GM12878 (cell line): Measurements from ENCODE around the gene SNX22. TPM values are rescaled to one million over a fixed set of nuclear protein-coding genes. Genes with fewer than 3 reads are reported as not detected.

Experiments used
- CUX1 ChIP-seq: IDR thresholded peaks from 2 replicates; pipeline ENCODE4 v1.6.1; 2012; ENCODE audit warnings: improper control_type of control experiment, low read depth, low read length; ENCODE audit not compliant: insufficient replicate concordance
- HDAC2 ChIP-seq: fragments of 200-600 bp; sonication (generic); IDR thresholded peaks from 2 replicates; pipeline ENCODE4 v1.6.1; 2017
- LARP7 ChIP-seq: fragments of 450-650 bp; IDR thresholded peaks from 2 replicates; pipeline ENCODE4 v1.6.1; 2017; ENCODE audit warnings: mild to moderate bottlenecking
- NFIC ChIP-seq: IDR thresholded peaks from 2 replicates; pipeline ENCODE4 v1.6.1; 2012; ENCODE audit warnings: low read depth, mild to moderate bottlenecking, inconsistent platforms, low read length, moderate library complexity
- NFXL1 ChIP-seq: fragments of 450-650 bp; IDR thresholded peaks from 2 replicates; pipeline ENCODE4 v1.6.1; 2017; ENCODE audit warnings: antibody characterized with exemption, mild to moderate bottlenecking, borderline replicate concordance
- PRDM15 ChIP-seq: fragments of 450-650 bp; formaldehyde crosslinking; IDR thresholded peaks from 2 replicates; pipeline ENCODE4 v1.4.0; 2020; ENCODE audit warnings: mild to moderate bottlenecking, moderate library complexity
- REST ChIP-seq: IDR thresholded peaks from 2 replicates; pipeline ENCODE4 v1.6.1; 2012; ENCODE audit warnings: mild to moderate bottlenecking, low read depth, low read length
- SIN3A ChIP-seq: IDR thresholded peaks from 2 replicates; pipeline ENCODE4 v1.6.1; 2012; ENCODE audit warnings: low read depth, low read length, improper control_type of control experiment
- TBL1XR1 ChIP-seq: IDR thresholded peaks from 2 replicates; pipeline ENCODE4 v1.6.1; 2012; ENCODE audit warnings: low read depth, low read length, improper control_type of control experiment
- WRNIP1 ChIP-seq: IDR thresholded peaks from 2 replicates; pipeline ENCODE4 v1.6.1; 2011; ENCODE audit warnings: low read depth, low read length, improper control_type of control experiment, borderline replicate concordance
- YBX1 ChIP-seq: fragments of 450-650 bp; IDR thresholded peaks from 2 replicates; pipeline ENCODE4 v1.6.1; 2016; ENCODE audit warnings: antibody characterized with exemption
- YY1 ChIP-seq: IDR thresholded peaks from 2 replicates; pipeline ENCODE4 v1.6.1; 2011; ENCODE audit warnings: low read depth, mild to moderate bottlenecking, low read length
- ZBTB33 ChIP-seq: fragments of 450-650 bp; IDR thresholded peaks from 2 replicates; pipeline ENCODE4 v1.6.1; 2017; ENCODE audit warnings: mild to moderate bottlenecking
- ZNF24 ChIP-seq: fragments of 450-650 bp; IDR thresholded peaks from 2 replicates; pipeline ENCODE4 v1.6.1; 2017; ENCODE audit warnings: antibody characterized with exemption, mild to moderate bottlenecking
- ZNF274 ChIP-seq: IDR thresholded peaks from one replicate; pipeline ENCODE4 v1.8.0; 2011; ENCODE audit not compliant: insufficient read length, insufficient read depth
- ZNF384 ChIP-seq: IDR thresholded peaks from 2 replicates; pipeline ENCODE4 v1.6.1; 2012; ENCODE audit warnings: low read depth, mild to moderate bottlenecking, low read length, improper control_type of control experiment, borderline replicate concordance
- polyA plus RNA-seq, 11 experiments: library from polyadenylated mRNA; depleted of rRNA in 4 of 11; unstranded in 6 of 11; stranded (reverse) in 5 of 11; fragments of >200 nt; fragmentation: Nextera tagmentation in 4 of 11; fragmentation: Illumina TruSeq in 1 of 11; extraction: Ambion mirVana in 4 of 11; extraction: Trizol in 1 of 11; gene quantifications; 1 replicate in 1 of 11; 2 replicates in 10 of 11; pipeline versions ENCODE4 v1.2.1 to v1.2.3, GENCODE V29; 2011 to 2016; ENCODE audit warnings: inconsistent platforms in 2 of 11, missing spikeins in 2 of 11, low read depth in 1 of 11
- total RNA-seq, 4 experiments: library from RNA; depleted of rRNA in 3 of 4; stranded (reverse); fragments of >200 nt in 3 of 4; fragmentation: Illumina TruSeq in 1 of 4; extraction: Trizol in 1 of 4; gene quantifications; 2 replicates each; pipeline versions ENCODE4 v1.2.1 to v1.2.3, GENCODE V29; 2013 to 2021

The SNX22 gene
- total and polyA plus RNA-seq, 10 of the 15 experiments (the other 5 are each of a cell fraction or from before 2014, with no cell fraction given), result 4.4 to 29.0 (median 8.7) TPM

- TF ChIP-seq CUX1, result no peak
- TF ChIP-seq ZNF274, result no peak
- TF ChIP-seq NFXL1, result no peak
- TF ChIP-seq YBX1, result no peak
- TF ChIP-seq SIN3A, result no peak
- no peak for TF ChIP-seq REST
- no peak for TF ChIP-seq ZNF24
- TF ChIP-seq WRNIP1, result no peak
- no peak for TF ChIP-seq HDAC2
- TF ChIP-seq LARP7, result no peak
- TF ChIP-seq NFIC, result peak; percentile 85
- no peak for TF ChIP-seq ZNF384
- TF ChIP-seq TBL1XR1, result no peak
- no peak for TF ChIP-seq ZBTB33
- no peak for TF ChIP-seq PRDM15 (CRISPR knock-in tag)
- peak; percentile 37 for TF ChIP-seq YY1
These were observed 6.8 kb upstream of the SNX22 start (continued) for GRCh38 chr15:64144565-64145281.
